SK-N-SH (cell line): ENCODE measurements around the gene AKAP6. TPM values are rescaled to one million over a fixed set of nuclear protein-coding genes. Genes with fewer than 3 reads are reported as not detected.

ENCODE experiments used
- CTCF ChIA-PET: fragments of 300-600, 350-600 bp; formaldehyde crosslinking; extraction: SDS; loops from one replicate; lab custom pipeline; 2021; lab: Yijun Ruan, JAX
- POLR2A ChIA-PET: fragments of 350-600 bp; sonication (Branson Sonifier 250); formaldehyde crosslinking; extraction: SDS; loops from one replicate; lab custom pipeline; 2020; ENCODE audit warnings: antibody characterized with exemption, inconsistent platforms; lab: Yijun Ruan, JAX
- DNase-seq: peaks from one replicate; pipeline ENCODE4 v3.0.0; 2012
- H2AFZ ChIP-seq: fragments of 200-600 bp; sonication (generic); 2 replicates; pipeline ENCODE4 v1.8.1; 2016; ENCODE audit warnings: antibody characterized with exemption, mild to moderate bottlenecking, low read depth
- H3F3A ChIP-seq: fragments of 200-600 bp; sonication (generic); replicated peaks from 2 replicates; pipeline ENCODE3; 2016; ENCODE audit warnings: antibody characterized with exemption, mild to moderate bottlenecking; ENCODE audit not compliant: insufficient read depth
- H3K27ac ChIP-seq, 2 experiments: fragments of 200-500 bp in 1 of 2; fragments of 200-600 bp in 1 of 2; sonication (Bioruptor generic) in 1 of 2; sonication (generic), shearing (Covaris generic) in 1 of 2; 2 replicates each; pipeline versions ENCODE4 v1.5.1 to v1.6.1; 2014 to 2016; ENCODE audit warnings: low read depth in 2 of 2, inconsistent platforms in 1 of 2, low read length in 1 of 2, mild to moderate bottlenecking in 1 of 2, mixed read lengths in 1 of 2
- H3K27me3 ChIP-seq: fragments of 200-600 bp; sonication (generic), shearing (Covaris generic); 2 replicates; pipeline ENCODE4 v1.6.1; 2016; ENCODE audit warnings: mixed run types; ENCODE audit not compliant: insufficient read depth
- H3K36me3 ChIP-seq, 2 experiments: fragments of 200-500 bp in 1 of 2; fragments of 200-600 bp in 1 of 2; sonication (Bioruptor generic) in 1 of 2; sonication (generic) in 1 of 2; replicated peaks in 1 of 2; 2 replicates each; pipeline versions ENCODE3 to v1.5.1; 2014 to 2016; ENCODE audit warnings: low read length in 1 of 2, mild to moderate bottlenecking in 1 of 2; ENCODE audit not compliant: insufficient read depth in 2 of 2, control insufficient read depth in 1 of 2
- H3K4me1 ChIP-seq, 2 experiments: fragments of 200-500 bp in 1 of 2; fragments of 200-600 bp in 1 of 2; sonication (Bioruptor generic) in 1 of 2; sonication (generic), shearing (Covaris generic) in 1 of 2; 2 replicates each; pipeline versions ENCODE4 v1.5.1 to v1.6.1; 2014 to 2016; ENCODE audit warnings: low read depth in 1 of 2, low read length in 1 of 2, mixed run types in 1 of 2; ENCODE audit not compliant: insufficient read depth in 2 of 2, control insufficient read depth in 1 of 2
- H3K4me2 ChIP-seq: fragments of 200-600 bp; sonication (generic), shearing (Covaris generic); 2 replicates; pipeline ENCODE4 v1.6.1; 2017; ENCODE audit warnings: mixed run types
- H3K4me3 ChIP-seq, 2 experiments: fragments of 200-500 bp in 1 of 2; fragments of 200-600 bp in 1 of 2; sonication (Bioruptor generic) in 1 of 2; sonication (generic), shearing (Covaris generic) in 1 of 2; 2 replicates each; pipeline versions ENCODE4 v1.5.1 to v1.8.1; 2014 to 2016; ENCODE audit warnings: low read depth in 2 of 2, inconsistent platforms in 1 of 2, low read length in 1 of 2, mild to moderate bottlenecking in 1 of 2, mixed read lengths in 1 of 2, moderate library complexity in 1 of 2
- H3K79me2 ChIP-seq: fragments of 200-600 bp; sonication (generic); 2 replicates; pipeline ENCODE4 v1.8.1; 2017; ENCODE audit warnings: mild to moderate bottlenecking; ENCODE audit not compliant: insufficient read depth
- H3K9ac ChIP-seq: fragments of 200-600 bp; sonication (generic); 2 replicates; pipeline ENCODE4 v1.6.1; 2017; ENCODE audit warnings: mixed run types
- H3K9me2 ChIP-seq: fragments of 200-600 bp; sonication (generic); 2 replicates; pipeline ENCODE4 v1.6.1; 2017; ENCODE audit warnings: mixed run types
- H3K9me3 ChIP-seq: fragments of 200-600 bp; sonication (generic); 2 replicates; pipeline ENCODE4 v1.6.1; 2017; ENCODE audit warnings: mixed run types, mild to moderate bottlenecking, moderate library complexity
- H4K20me1 ChIP-seq: fragments of 200-600 bp; sonication (generic); 2 replicates; pipeline ENCODE4 v1.6.1; 2017; ENCODE audit warnings: mild to moderate bottlenecking, mixed run types; ENCODE audit not compliant: insufficient read depth
- CHD2 ChIP-seq: fragments of 150-350 bp; IDR thresholded peaks from 2 replicates; pipeline ENCODE4 v1.6.1; 2018; ENCODE audit warnings: low read length; ENCODE audit not compliant: partially characterized antibody
- ELF1 ChIP-seq: IDR thresholded peaks from 2 replicates; pipeline ENCODE4 v1.4.0; 2012
- EP300 ChIP-seq, 2 experiments: IDR thresholded peaks; 2 replicates each; pipeline versions ENCODE4 v1.4.0 to v1.6.1; 2012; ENCODE audit warnings: borderline replicate concordance in 1 of 2, low read depth in 1 of 2, low read length in 1 of 2
- EZH2phosphoT487 ChIP-seq: fragments of 200-600 bp; sonication (generic); IDR thresholded peaks from 2 replicates; pipeline ENCODE4 v1.6.1; 2017; ENCODE audit warnings: low read depth, mixed run types, mild to moderate bottlenecking, antibody characterized with exemption, moderate library complexity, borderline replicate concordance
- FOXJ3 ChIP-seq: sonication (generic); formaldehyde crosslinking; IDR thresholded peaks from 2 replicates; pipeline ENCODE4 v1.5.1; 2020; ENCODE audit warnings: mild to moderate bottlenecking, missing genetic modification reagents
- FOXM1 ChIP-seq: IDR thresholded peaks from 2 replicates; pipeline ENCODE4 v1.4.0; 2012; ENCODE audit warnings: low read depth, mild to moderate bottlenecking
- GABPA ChIP-seq: IDR thresholded peaks from 2 replicates; pipeline ENCODE4 v1.4.0; 2012; ENCODE audit warnings: low read depth, mild to moderate bottlenecking
- IRF3 ChIP-seq: fragments of 150-350 bp; IDR thresholded peaks from 2 replicates; pipeline ENCODE4 v1.6.1; 2016; ENCODE audit warnings: mild to moderate bottlenecking, low read depth, low read length
- JUND ChIP-seq: IDR thresholded peaks from 2 replicates; pipeline ENCODE4 v1.4.0; 2012
- MEF2A ChIP-seq: IDR thresholded peaks from 2 replicates; pipeline ENCODE4 v1.4.0; 2012; ENCODE audit warnings: low read depth, borderline replicate concordance
- MXI1 ChIP-seq: IDR thresholded peaks from 2 replicates; pipeline ENCODE4 v1.6.1; 2012; ENCODE audit warnings: mild to moderate bottlenecking, low read depth, low read length, improper control_type of control experiment
- NRF1 ChIP-seq: IDR thresholded peaks from 2 replicates; pipeline ENCODE4 v1.6.1; 2012; ENCODE audit warnings: low read depth, mild to moderate bottlenecking, low read length
- PBX3 ChIP-seq: IDR thresholded peaks from 2 replicates; pipeline ENCODE4; 2012
- POLR2AphosphoS5 ChIP-seq: IDR thresholded peaks from 2 replicates; pipeline ENCODE4 v1.6.1; 2012; ENCODE audit warnings: low read depth, low read length
- RAD21 ChIP-seq: IDR thresholded peaks from 2 replicates; pipeline ENCODE4 v1.6.1; 2012; ENCODE audit warnings: mild to moderate bottlenecking, low read length
- REST ChIP-seq: IDR thresholded peaks from 2 replicates; pipeline ENCODE4 v1.6.1; 2012; ENCODE audit warnings: mild to moderate bottlenecking, low read depth, low read length, moderate library complexity
- RFX5 ChIP-seq: IDR thresholded peaks from 2 replicates; pipeline ENCODE4 v1.6.1; 2012; ENCODE audit warnings: mild to moderate bottlenecking, improper control_type of control experiment, low read length
- RXRA ChIP-seq: IDR thresholded peaks from 2 replicates; pipeline ENCODE4 v1.4.0; 2012; ENCODE audit warnings: low read depth, mild to moderate bottlenecking, borderline replicate concordance
- SIN3A ChIP-seq: IDR thresholded peaks from 2 replicates; pipeline ENCODE4 v1.6.1; 2012; ENCODE audit warnings: low read depth, mild to moderate bottlenecking, low read length, moderate library complexity, borderline replicate concordance
- TAF1 ChIP-seq: IDR thresholded peaks from 2 replicates; pipeline ENCODE4 v1.6.1; 2012; ENCODE audit warnings: low read depth, mild to moderate bottlenecking, low read length, moderate library complexity, borderline replicate concordance
- TCF12 ChIP-seq: IDR thresholded peaks from 2 replicates; pipeline ENCODE4 v1.4.0; 2012
- TEAD4 ChIP-seq: IDR thresholded peaks from 2 replicates; pipeline ENCODE4 v1.4.0; 2012; ENCODE audit warnings: mild to moderate bottlenecking, borderline replicate concordance; ENCODE audit not compliant: insufficient read depth
- USF2 ChIP-seq: fragments of 150-350 bp; IDR thresholded peaks from 2 replicates; pipeline ENCODE4 v1.6.1; 2017; ENCODE audit warnings: antibody characterized with exemption, low read length, low read depth, borderline replicate concordance
- YY1 ChIP-seq: IDR thresholded peaks from 2 replicates; pipeline ENCODE4 v1.4.0; 2012; ENCODE audit warnings: low read depth, mild to moderate bottlenecking
- ZBTB33 ChIP-seq: IDR thresholded peaks from 2 replicates; pipeline ENCODE4 v1.4.0; 2012; ENCODE audit warnings: low read depth, borderline replicate concordance
- WGBS: methylation state at CpG from one replicate; pipeline ENCODE4 v1.1.6; 2017; ENCODE audit warnings: low lambda C conversion rate; 5-methylcytosine and 5-hydroxymethylcytosine counted together
- polyA plus RNA-seq, 3 experiments: library from polyadenylated mRNA; depleted of rRNA; stranded (reverse); fragments of >200 nt; gene quantifications; 2 replicates each; pipeline ENCODE4 v1.2.3, GENCODE V29; 2012

Gene AKAP6
- polyA plus RNA-seq, 1 of the 3 experiments (the other 2 are of a cell fraction) = 1.7 TPM

GRCh38 chr14:32457213-32457920, 128.3 kb downstream of the AKAP6 start:
- Histone ChIP-seq H4K20me1 (no peaks in the 10 kb centered on the region), H3K36me3 (peaks cover 0 to 1% of the 10 kb centered on the region in 2 experiments), H3K79me2 (no peaks in the 10 kb centered on the region; the same call in 1 of the 2 replicates), H3F3A (peaks cover 35% of the 10 kb centered on the region), H3K4me1 (peaks cover 20 to 25% of the 10 kb centered on the region in 2 experiments), H3K9ac (peak overlapping the region; percentile 59), H3K9me2 (no peaks in the 10 kb centered on the region), H3K4me2 (peak overlapping the region; percentile 17; the same call in 1 of the 2 replicates), H3K9me3 (no peaks in the 10 kb centered on the region), H3K4me3 (no peak overlapping the region), H3K27ac (peak overlapping the region; percentile 95), H2AFZ (no peak overlapping the region), H3K27me3 (no peaks in the 10 kb centered on the region)
- DNase-seq = peak; percentile 68
- CTCF ChIA-PET = interaction anchor here (0.6 to 2.8 kb wide), 7 partner anchors 13 to 216 kb away, joined by 3 to 9 read pairs (median 3); no protein-coding TSS in a partner anchor
- POLR2A ChIA-PET = no interaction called here
- 14% methylated on average over 5 of the region's 5 CpGs for WGBS
- TF ChIP-seq POLR2AphosphoS5 = peak; percentile 98
- peak; percentile 62 for TF ChIP-seq CHD2
- TF ChIP-seq USF2 = no peak
- no peak for TF ChIP-seq IRF3
- TF ChIP-seq MEF2A = peak; percentile 77; the same call in 1 of the 2 replicates
- TF ChIP-seq JUND = peak; percentile 95
- peak; percentile 98 for TF ChIP-seq PBX3
- TF ChIP-seq TCF12 = peak; percentile 100
- TF ChIP-seq RAD21 = 0 out of 2 replicates have a peak, but pooled peaks have one; percentile 18
- peak; percentile 81; the same call in 1 of the 2 replicates for TF ChIP-seq SIN3A
- peak; percentile 90 for TF ChIP-seq RXRA
- TF ChIP-seq NRF1 = no peak
- TF ChIP-seq RFX5 = no peak
- TF ChIP-seq TAF1 = peak; percentile 48; the same call in 1 of the 2 replicates
- peak; percentile 97 for TF ChIP-seq FOXM1
- TF ChIP-seq GABPA = no peak
- peak; percentile 98 for TF ChIP-seq TEAD4
- TF ChIP-seq ZBTB33 = peak; percentile 87
- TF ChIP-seq EP300 (IDR thresholded peaks at IDR 0.05; ENCODE audit: borderline replicate concordance in 1 of 2, low read depth in 1 of 2, low read length in 1 of 2) = peak; percentile 95 to 99
- TF ChIP-seq YY1 = 0 out of 2 replicates have a peak, but pooled peaks have one; percentile 52
- no peak for TF ChIP-seq FOXJ3
- TF ChIP-seq ELF1 = no peak
- TF ChIP-seq MXI1 = peak; percentile 89
- TF ChIP-seq EZH2phosphoT487 = no peak
- peak; percentile 62; the same call in 1 of the 2 replicates for TF ChIP-seq REST
